ENCODE measurements around the gene CTSE. TPM values are rescaled to one million over a fixed set of nuclear protein-coding genes. Genes with fewer than 3 reads are reported as not detected.

Gene CTSE
- total and polyA plus RNA-seq, 9 donors: 0.13 to 1.1 (median 0.80) TPM; not detected in 4

GRCh38 chr1:206021626-206022365, 1.9 kb downstream of the CTSE start:
- 71 to 76% (median 72%) methylated on average over 4 of the region's 4 CpGs for WGBS, 3 donors
- no peak for TF ChIP-seq CTCF (IDR thresholded peaks at IDR 0.05)
- no peak for TF ChIP-seq EP300 (IDR thresholded peaks at IDR 0.05)
- Histone ChIP-seq H3K36me3 (no peaks in the 10 kb centered on the region), H3K9me3 (no peaks in the 10 kb centered on the region), H3K27me3 (no peaks in the 10 kb centered on the region), H3K4me3 (no peak overlapping the region), H3K4me1 (ENCODE audit: insufficient read depth) (no peaks in the 10 kb centered on the region), H3K27ac (no peak overlapping the region)
- no peak for DNase-seq
- intact Hi-C loops (cut with DNase I): no loop called here

- Histone ChIP-seq H3K27ac (no peak overlapping the region), H3K9me3 (no peaks in the 10 kb centered on the region), H3K27me3 (no peaks in the 10 kb centered on the region), H3K4me1 (ENCODE audit: insufficient read depth) (no peaks in the 10 kb centered on the region), H3K4me3 (no peak overlapping the region), H3K36me3 (no peaks in the 10 kb centered on the region)
- TF ChIP-seq POLR2A (IDR thresholded peaks at IDR 0.05) (no peak), EP300 (IDR thresholded peaks at IDR 0.05) (no peak), CTCF (IDR thresholded peaks at IDR 0.05) (no peak)
- intact Hi-C loops (cut with DNase I): no loop called here
- DNase-seq: no peak
- WGBS, 3 donors: 94% methylated on average over 9 of the region's 9 CpGs
These were observed 2.6 kb downstream of the CTSE start for GRCh38 chr1:206021008-206021625.

- TF ChIP-seq EP300 (IDR thresholded peaks at IDR 0.05) (no peak), POLR2A (IDR thresholded peaks at IDR 0.05) (no peak), CTCF (IDR thresholded peaks at IDR 0.05) (no peak)
- intact Hi-C loops (cut with DNase I): no loop called here
- 77 to 85% (median 79%) methylated on average over 4 of the region's 4 CpGs for WGBS, 3 donors
- Histone ChIP-seq H3K4me1 (ENCODE audit: insufficient read depth) (no peaks in the 10 kb centered on the region), H3K4me3 (no peak overlapping the region), H3K9me3 (no peaks in the 10 kb centered on the region), H3K27ac (no peak overlapping the region), H3K36me3 (no peaks in the 10 kb centered on the region), H3K27me3 (no peaks in the 10 kb centered on the region)
- no peak for DNase-seq
These were observed 3.2 kb downstream of the CTSE start for GRCh38 chr1:206020393-206021007.

- Histone ChIP-seq H3K4me3 (no peak overlapping the region), H3K4me1 (ENCODE audit: insufficient read depth) (no peaks in the 10 kb centered on the region), H3K27me3 (no peaks in the 10 kb centered on the region), H3K27ac (no peak overlapping the region), H3K36me3 (no peaks in the 10 kb centered on the region), H3K9me3 (no peaks in the 10 kb centered on the region)
- DNase-seq: no peak
- WGBS, 3 donors: 79 to 89% (median 82%) methylated on average over 1 of the region's 1 CpG
- intact Hi-C loops (cut with DNase I): no loop called here
- TF ChIP-seq CTCF (IDR thresholded peaks at IDR 0.05) (no peak), POLR2A (IDR thresholded peaks at IDR 0.05) (no peak), EP300 (IDR thresholded peaks at IDR 0.05) (no peak)
These were observed 8.6 kb downstream of the CTSE start for GRCh38 chr1:206015071-206015470.

Data from ovary (tissue), 9 donors.